ENCODE results near the gene GAL3ST1.
A peak's percentile ranks its signal among the peaks of the same experiment; 100 is the strongest.

The GAL3ST1 gene

DNA sequence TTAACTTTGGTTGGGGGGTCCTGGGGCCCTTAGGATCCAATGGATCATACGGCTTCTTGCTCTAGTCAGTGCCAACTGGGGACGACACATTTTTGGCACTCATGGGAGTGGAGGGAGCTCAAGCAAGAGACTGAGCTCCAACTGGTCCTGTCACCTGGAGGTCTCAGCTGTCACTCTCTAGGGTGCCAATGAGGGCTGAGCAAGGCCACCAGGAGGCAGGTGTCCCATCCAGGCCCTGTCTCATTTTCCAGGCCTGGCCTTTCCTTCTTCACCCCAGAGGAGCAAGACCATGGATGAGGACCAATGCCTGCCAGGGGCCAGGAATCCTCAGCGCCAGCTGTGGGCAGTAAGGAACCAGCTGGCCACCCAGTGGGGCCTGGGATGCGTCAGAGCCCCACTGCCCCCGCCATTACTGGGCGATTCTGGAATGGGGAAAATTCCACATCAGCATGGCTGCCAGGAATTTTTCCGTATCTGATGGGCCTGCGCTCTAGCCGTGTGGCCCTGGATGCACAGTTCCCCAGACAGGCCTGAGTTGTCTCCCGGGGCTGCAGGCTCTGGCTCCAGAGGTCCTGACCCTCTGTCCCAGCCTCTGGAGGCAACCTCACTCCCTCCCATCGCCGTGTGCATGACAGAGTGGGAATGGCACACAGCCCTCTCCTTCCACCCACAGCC lies 669 bp upstream of the GAL3ST1 start:
- H3K27me3 ChIP-seq (ENCODE audit: insufficient read depth, low read length) = no peaks in the 10 kb centered on the region
- no peak overlapping the region for H2AK5ac ChIP-seq (ENCODE audit: low read length)
- no peaks in the 10 kb centered on the region for H3K79me1 ChIP-seq (ENCODE audit: low read length)
- H3K27ac ChIP-seq (ENCODE audit: low read depth, low read length) = no peak overlapping the region
- peaks cover 6 to 10% of the 10 kb centered on the region in 2 experiments for H3K4me1 ChIP-seq (ENCODE audit: control insufficient read depth in 1 of 2, insufficient read depth in 2 of 2, low read length in 2 of 2)
- H4K8ac ChIP-seq (ENCODE audit: low read depth, low read length) = no peak overlapping the region
- no peak overlapping the region for H3K18ac ChIP-seq (ENCODE audit: low read length)
- H3K14ac ChIP-seq (ENCODE audit: low read length) = no peak overlapping the region
- no peaks in the 10 kb centered on the region for H3K79me2 ChIP-seq (ENCODE audit: control insufficient read depth, insufficient read depth, low read length, poor library complexity)
- no peak overlapping the region for H2BK120ac ChIP-seq (ENCODE audit: insufficient read depth, low read length, poor library complexity)
- H3K4ac ChIP-seq (ENCODE audit: low read depth, low read length) = no peak overlapping the region
- H2BK5ac ChIP-seq (ENCODE audit: low read depth, low read length, poor library complexity) = no peak overlapping the region
- H3K4me2 ChIP-seq (ENCODE audit: low read length) = peak overlapping the region; percentile 91
- no peak overlapping the region for H4K12ac ChIP-seq (ENCODE audit: low read depth, low read length)
- H2AFZ ChIP-seq (ENCODE audit: insufficient read depth, low read length, poor library complexity) = no peak overlapping the region
- H3K4me3 ChIP-seq (ENCODE audit: low read depth, low read length) = no peak overlapping the region
- H2BK12ac ChIP-seq (ENCODE audit: low read length) = no peak overlapping the region
- peaks cover 39 to 46% of the 10 kb centered on the region in 2 experiments for H3K36me3 ChIP-seq (ENCODE audit: control insufficient read depth in 1 of 2, insufficient read depth in 2 of 2, low read length in 2 of 2)
- no peak overlapping the region for H4K91ac ChIP-seq (ENCODE audit: low read depth, low read length)
- no peaks in the 10 kb centered on the region for H3K9me3 ChIP-seq (ENCODE audit: insufficient read depth, low read depth, low read length)
- H3K23ac ChIP-seq (ENCODE audit: low read length) = no peak overlapping the region
- WGBS (ENCODE audit: extremely low coverage, insufficient coverage, insufficient read length) = no CpG with 5 or more reads among the region's 12 CpGs
- DNase-seq = peak; percentile 73 to 85
- H3K9ac ChIP-seq (ENCODE audit: low read length) = no peak overlapping the region

GRCh38 chr22:30573594-30574094 lies 821 bp downstream of the GAL3ST1 start:
- H2BK12ac ChIP-seq (ENCODE audit: low read length) = no peak overlapping the region
- WGBS (ENCODE audit: extremely low coverage, insufficient coverage, insufficient read length) = no CpG with 5 or more reads among the region's 7 CpGs

DNA sequence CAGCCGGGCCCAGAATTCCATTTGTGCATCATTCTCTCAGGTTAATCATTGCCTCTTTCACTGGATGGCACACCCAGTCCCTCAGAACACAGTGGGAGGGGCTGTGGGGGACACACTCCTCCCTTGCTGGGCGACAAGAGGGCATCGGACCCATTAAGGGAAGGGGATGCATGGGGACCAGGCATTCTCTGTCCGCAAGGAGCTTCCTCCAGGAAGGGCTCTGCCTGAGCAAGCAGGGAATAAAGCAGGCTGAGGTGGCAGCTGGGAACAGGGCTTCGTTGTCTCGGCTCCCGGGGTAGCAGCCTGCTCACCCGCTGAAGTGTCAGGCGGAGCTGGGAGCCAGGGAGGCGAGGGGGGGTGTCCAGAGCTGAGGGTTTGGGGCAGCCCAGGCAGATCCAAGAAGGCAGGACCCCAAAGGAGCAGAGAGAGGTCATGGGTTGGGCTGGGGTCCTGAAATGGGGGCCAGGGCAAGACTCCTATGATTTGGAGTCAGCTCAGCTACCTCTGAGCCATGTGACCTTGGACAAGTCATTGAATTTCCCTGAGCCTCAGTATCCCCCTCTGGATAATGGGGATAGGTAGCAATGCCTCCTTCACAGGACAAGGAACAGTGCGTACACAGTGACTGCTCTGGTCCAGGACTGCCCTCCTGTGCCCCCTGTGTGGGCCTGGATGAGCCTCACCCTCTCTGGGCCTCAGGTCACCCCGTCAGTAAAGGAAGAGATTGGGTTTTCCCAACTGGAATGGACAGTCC lies 1.4 kb downstream of the GAL3ST1 start:
- Histone ChIP-seq H4K12ac (ENCODE audit: low read depth, low read length) (no peak overlapping the region), H4K8ac (ENCODE audit: low read depth, low read length) (no peak overlapping the region), H3K79me2 (ENCODE audit: control insufficient read depth, insufficient read depth, low read length, poor library complexity) (no peaks in the 10 kb centered on the region), H3K4ac (ENCODE audit: low read depth, low read length) (no peak overlapping the region), H3K4me3 (ENCODE audit: low read depth, low read length) (no peak overlapping the region), H3K27ac (ENCODE audit: low read depth, low read length) (no peak overlapping the region), H2AK5ac (ENCODE audit: low read length) (no peak overlapping the region), H3K4me1 (ENCODE audit: control insufficient read depth in 1 of 2, insufficient read depth in 2 of 2, low read length in 2 of 2) (peaks cover 6 to 10% of the 10 kb centered on the region in 2 experiments), H2BK5ac (ENCODE audit: low read depth, low read length, poor library complexity) (no peak overlapping the region), H2BK12ac (ENCODE audit: low read length) (no peak overlapping the region), H3K9ac (ENCODE audit: low read length) (no peak overlapping the region), H4K91ac (ENCODE audit: low read depth, low read length) (no peak overlapping the region), H3K9me3 (ENCODE audit: insufficient read depth, low read depth, low read length) (no peaks in the 10 kb centered on the region), H3K27me3 (ENCODE audit: insufficient read depth, low read length) (no peaks in the 10 kb centered on the region), H3K14ac (ENCODE audit: low read length) (no peak overlapping the region), H2AFZ (ENCODE audit: insufficient read depth, low read length, poor library complexity) (no peak overlapping the region), H2BK120ac (ENCODE audit: insufficient read depth, low read length, poor library complexity) (no peak overlapping the region), H3K4me2 (ENCODE audit: low read length) (no peak overlapping the region), H3K36me3 (ENCODE audit: control insufficient read depth in 1 of 2, insufficient read depth in 2 of 2, low read length in 2 of 2) (peaks cover 18 to 25% of the 10 kb centered on the region in 2 experiments), H3K79me1 (ENCODE audit: low read length) (no peaks in the 10 kb centered on the region), H3K18ac (ENCODE audit: low read length) (no peak overlapping the region), H3K23ac (ENCODE audit: low read length) (no peak overlapping the region)
- DNase-seq = no peak
- no CpG with 5 or more reads among the region's 12 CpGs for WGBS (ENCODE audit: extremely low coverage, insufficient coverage, insufficient read length)

More at GRCh38 chr22:30573594-30574094, 821 bp downstream of the GAL3ST1 start:
- Histone ChIP-seq H3K9me3 (ENCODE audit: insufficient read depth, low read depth, low read length) (no peaks in the 10 kb centered on the region), H3K23ac (ENCODE audit: low read length) (no peak overlapping the region), H3K79me2 (ENCODE audit: control insufficient read depth, insufficient read depth, low read length, poor library complexity) (no peaks in the 10 kb centered on the region), H3K79me1 (ENCODE audit: low read length) (no peaks in the 10 kb centered on the region), H2BK5ac (ENCODE audit: low read depth, low read length, poor library complexity) (no peak overlapping the region), H3K4me2 (ENCODE audit: low read length) (no peak overlapping the region), H3K14ac (ENCODE audit: low read length) (no peak overlapping the region), H2AFZ (ENCODE audit: insufficient read depth, low read length, poor library complexity) (no peak overlapping the region), H4K12ac (ENCODE audit: low read depth, low read length) (no peak overlapping the region), H3K9ac (ENCODE audit: low read length) (no peak overlapping the region), H3K36me3 (ENCODE audit: control insufficient read depth in 1 of 2, insufficient read depth in 2 of 2, low read length in 2 of 2) (peaks cover 24 to 31% of the 10 kb centered on the region in 2 experiments), H2BK120ac (ENCODE audit: insufficient read depth, low read length, poor library complexity) (no peak overlapping the region), H3K4ac (ENCODE audit: low read depth, low read length) (no peak overlapping the region), H2AK5ac (ENCODE audit: low read length) (no peak overlapping the region), H3K4me1 (ENCODE audit: control insufficient read depth in 1 of 2, insufficient read depth in 2 of 2, low read length in 2 of 2) (peaks cover 6 to 10% of the 10 kb centered on the region in 2 experiments), H4K8ac (ENCODE audit: low read depth, low read length) (no peak overlapping the region), H3K27me3 (ENCODE audit: insufficient read depth, low read length) (no peaks in the 10 kb centered on the region), H3K27ac (ENCODE audit: low read depth, low read length) (no peak overlapping the region), H4K91ac (ENCODE audit: low read depth, low read length) (no peak overlapping the region), H3K4me3 (ENCODE audit: low read depth, low read length) (no peak overlapping the region), H3K18ac (ENCODE audit: low read length) (no peak overlapping the region)
- DNase-seq = no peak

GRCh38 chr22:30572210-30572609 lies 2.3 kb downstream of the GAL3ST1 start:
- Histone ChIP-seq H3K27ac (ENCODE audit: low read depth, low read length) (no peak overlapping the region), H3K79me1 (ENCODE audit: low read length) (no peaks in the 10 kb centered on the region), H4K8ac (ENCODE audit: low read depth, low read length) (no peak overlapping the region), H3K4me3 (ENCODE audit: low read depth, low read length) (no peak overlapping the region), H2AK5ac (ENCODE audit: low read length) (no peak overlapping the region), H2BK5ac (ENCODE audit: low read depth, low read length, poor library complexity) (no peak overlapping the region), H3K4me1 (ENCODE audit: control insufficient read depth in 1 of 2, insufficient read depth in 2 of 2, low read length in 2 of 2) (peaks cover 6 to 10% of the 10 kb centered on the region in 2 experiments), H3K14ac (ENCODE audit: low read length) (no peak overlapping the region), H3K9me3 (ENCODE audit: insufficient read depth, low read depth, low read length) (no peaks in the 10 kb centered on the region), H3K9ac (ENCODE audit: low read length) (no peak overlapping the region), H3K4ac (ENCODE audit: low read depth, low read length) (no peak overlapping the region), H3K23ac (ENCODE audit: low read length) (no peak overlapping the region), H3K36me3 (ENCODE audit: control insufficient read depth in 1 of 2, insufficient read depth in 2 of 2, low read length in 2 of 2) (peaks cover 16 to 19% of the 10 kb centered on the region in 2 experiments), H2BK12ac (ENCODE audit: low read length) (no peak overlapping the region), H3K79me2 (ENCODE audit: control insufficient read depth, insufficient read depth, low read length, poor library complexity) (no peaks in the 10 kb centered on the region), H3K4me2 (ENCODE audit: low read length) (no peak overlapping the region), H4K91ac (ENCODE audit: low read depth, low read length) (no peak overlapping the region), H2AFZ (ENCODE audit: insufficient read depth, low read length, poor library complexity) (no peak overlapping the region), H3K18ac (ENCODE audit: low read length) (no peak overlapping the region), H2BK120ac (ENCODE audit: insufficient read depth, low read length, poor library complexity) (no peak overlapping the region), H4K12ac (ENCODE audit: low read depth, low read length) (no peak overlapping the region), H3K27me3 (ENCODE audit: insufficient read depth, low read length) (no peaks in the 10 kb centered on the region)
- DNase-seq = peak in 1 of 2 donors; percentile 84
- no CpG with 5 or more reads among the region's 6 CpGs for WGBS (ENCODE audit: extremely low coverage, insufficient coverage, insufficient read length)
